Stimulated activated CD8-positive, alpha-beta memory T cell treated with anti-CD3 and anti-CD28 coated beads, Interleukin-7, amount 100 ng/mL, for 1 hour (primary cell): ENCODE results near the gene PPP1R14C.
"Not testable (repeated sequence)": the region's sequence is repeated elsewhere in the genome, so short reads cannot be mapped to it uniquely, and the experiment has no call there.

ENCODE experiments used
- DNase-seq, 2 donors: peaks; one replicate each; pipeline ENCODE4 v3.0.0-alpha.2; 2020; ENCODE audit warnings: low read depth in 2 of 2

PPP1R14C gene

GRCh38 chr6:150220634-150221551 lies 78.0 kb downstream of the PPP1R14C start:
- no peak for DNase-seq

- no peak for DNase-seq
These were observed 82.0 kb downstream of the PPP1R14C start for GRCh38 chr6:150224820-150225219.

GRCh38 chr6:150227281-150227680 lies 84.4 kb downstream of the PPP1R14C start:
- no peak for DNase-seq

- no peak for DNase-seq
These were observed 85.4 kb downstream of the PPP1R14C start for GRCh38 chr6:150228072-150228733.

GRCh38 chr6:150229436-150230163 lies 86.8 kb downstream of the PPP1R14C start:
- DNase-seq: no peak

GRCh38 chr6:150230164-150230561 lies 87.3 kb downstream of the PPP1R14C start:
- DNase-seq: no peak

GRCh38 chr6:150230832-150231524 lies 88.1 kb downstream of the PPP1R14C start:
- no peak for DNase-seq

GRCh38 chr6:150231525-150231850 lies 88.6 kb downstream of the PPP1R14C start:
- DNase-seq: no peak

- DNase-seq: no peak
These were observed 91.0 kb downstream of the PPP1R14C start for GRCh38 chr6:150233843-150234269.

- DNase-seq: no peak
These were observed 92.4 kb downstream of the PPP1R14C start for GRCh38 chr6:150235218-150235617.

GRCh38 chr6:150236114-150236513 lies 93.3 kb downstream of the PPP1R14C start:
- no peak for DNase-seq

- DNase-seq: no peak
These were observed 93.7 kb downstream of the PPP1R14C start for GRCh38 chr6:150236544-150236943.

- no peak for DNase-seq
These were observed 94.8 kb downstream of the PPP1R14C start for GRCh38 chr6:150237626-150238025.

- DNase-seq: no peak
These were observed 95.5 kb downstream of the PPP1R14C start for GRCh38 chr6:150238336-150238741.

- DNase-seq: no peak
These were observed 96.1 kb downstream of the PPP1R14C start for GRCh38 chr6:150238846-150239407.

- not testable (repeated sequence) for DNase-seq
These were observed 98.9 kb downstream of the PPP1R14C start for GRCh38 chr6:150241756-150242155.

- DNase-seq: no peak
These were observed 100.9 kb downstream of the PPP1R14C start for GRCh38 chr6:150243620-150244314.

- no peak for DNase-seq
These were observed 102.5 kb downstream of the PPP1R14C start for GRCh38 chr6:150245148-150245935.

- no peak for DNase-seq
These were observed 105.0 kb downstream of the PPP1R14C start for GRCh38 chr6:150247803-150248202.

- DNase-seq: no peak
These were observed 105.5 kb downstream of the PPP1R14C start for GRCh38 chr6:150248300-150248699.
